Chondrocyte (in vitro differentiated cells): ENCODE measurements around the gene GNAI2. TPM values are rescaled to one million over a fixed set of nuclear protein-coding genes. Genes with fewer than 3 reads are reported as not detected.

Source experiments
- DNase-seq: peaks from one replicate; pipeline ENCODE4 v3.0.0; 2021; ENCODE audit warnings: mixed read lengths, low spot score
- H3K27ac Mint-ChIP-seq: one replicate; pipeline ENCODE4 v1.8.0; 2021; ENCODE audit warnings: mild to moderate bottlenecking, moderate library complexity, mixed read lengths; ENCODE audit not compliant: unreplicated experiment
- H3K27me3 Mint-ChIP-seq: 2 replicates; pipeline ENCODE4 v1.8.0; 2021; ENCODE audit warnings: low read depth, mixed read lengths
- H3K36me3 Mint-ChIP-seq: 2 replicates; pipeline ENCODE4 v1.8.0; 2021; ENCODE audit warnings: low read depth, mixed read lengths
- H3K4me1 Mint-ChIP-seq: 2 replicates; pipeline ENCODE4 v1.8.0; 2021; ENCODE audit warnings: low read depth, mild to moderate bottlenecking, mixed read lengths
- H3K4me3 Mint-ChIP-seq: one replicate; pipeline ENCODE4 v1.8.0; 2021; ENCODE audit warnings: mild to moderate bottlenecking, moderate library complexity, mixed read lengths; ENCODE audit not compliant: unreplicated experiment
- H3K9me3 Mint-ChIP-seq: 2 replicates; pipeline ENCODE4 v1.8.0; 2021; ENCODE audit warnings: low read depth, mixed read lengths
- total RNA-seq: library from RNA; stranded (reverse); gene quantifications from 3 replicates; pipeline ENCODE4 v1.2.1, GENCODE V29; 2021
- TF ChIP-seq, protein P1 (sequence below): fragments of 200-600 bp; sonication (generic); IDR thresholded peaks from 2 replicates; pipeline ENCODE4 v1.5.0; 2021; ENCODE audit warnings: antibody characterized with exemption, mild to moderate bottlenecking, moderate library complexity

Gene GNAI2
- total RNA-seq, 1 donor from 2014 or later, result 444 TPM

DNA sequence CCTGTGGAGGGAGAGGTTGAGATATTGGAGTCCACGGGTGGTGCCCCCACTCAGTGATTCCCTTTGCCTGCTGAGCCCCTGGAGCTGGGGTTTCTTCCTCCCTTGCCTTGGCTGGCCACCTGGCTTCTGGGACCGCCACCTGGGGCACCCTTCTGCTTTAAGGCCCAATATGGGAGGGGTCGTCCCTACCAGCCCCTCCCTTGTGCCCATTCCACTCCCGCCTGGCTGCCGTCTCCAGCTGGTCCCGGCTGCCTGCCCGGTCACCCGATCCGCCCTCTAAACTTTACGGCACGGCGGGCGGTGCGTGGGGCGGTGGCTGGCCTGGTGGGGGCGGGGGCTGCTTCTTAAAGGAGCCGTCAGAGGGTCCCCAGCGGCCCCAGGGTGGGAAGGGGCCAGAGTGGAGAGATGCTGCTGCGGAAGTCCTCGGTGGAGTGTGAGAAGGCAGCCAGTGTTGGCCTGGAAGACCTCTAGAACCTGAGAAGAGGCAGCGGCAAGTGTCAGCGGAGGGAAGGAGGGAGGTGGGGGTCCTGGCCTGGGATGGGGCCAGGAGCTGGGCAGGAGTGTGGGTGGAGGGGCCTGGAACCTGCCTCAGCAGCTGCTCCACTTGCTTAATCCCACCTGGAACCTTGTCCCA is 31.4 kb downstream of the GNAI2 start:
- no peaks in the 10 kb centered on the region for H3K36me3 Mint-ChIP-seq
- no peaks in the 10 kb centered on the region for H3K9me3 Mint-ChIP-seq
- H3K4me3 Mint-ChIP-seq, result peak overlapping the region; percentile 70
- peaks cover 73% of the 10 kb centered on the region for H3K4me1 Mint-ChIP-seq
- DNase-seq, result no peak
- H3K27ac Mint-ChIP-seq, result peak overlapping the region; percentile 77
- H3K27me3 Mint-ChIP-seq, result no peaks in the 10 kb centered on the region
- TF ChIP-seq, protein P1, sequence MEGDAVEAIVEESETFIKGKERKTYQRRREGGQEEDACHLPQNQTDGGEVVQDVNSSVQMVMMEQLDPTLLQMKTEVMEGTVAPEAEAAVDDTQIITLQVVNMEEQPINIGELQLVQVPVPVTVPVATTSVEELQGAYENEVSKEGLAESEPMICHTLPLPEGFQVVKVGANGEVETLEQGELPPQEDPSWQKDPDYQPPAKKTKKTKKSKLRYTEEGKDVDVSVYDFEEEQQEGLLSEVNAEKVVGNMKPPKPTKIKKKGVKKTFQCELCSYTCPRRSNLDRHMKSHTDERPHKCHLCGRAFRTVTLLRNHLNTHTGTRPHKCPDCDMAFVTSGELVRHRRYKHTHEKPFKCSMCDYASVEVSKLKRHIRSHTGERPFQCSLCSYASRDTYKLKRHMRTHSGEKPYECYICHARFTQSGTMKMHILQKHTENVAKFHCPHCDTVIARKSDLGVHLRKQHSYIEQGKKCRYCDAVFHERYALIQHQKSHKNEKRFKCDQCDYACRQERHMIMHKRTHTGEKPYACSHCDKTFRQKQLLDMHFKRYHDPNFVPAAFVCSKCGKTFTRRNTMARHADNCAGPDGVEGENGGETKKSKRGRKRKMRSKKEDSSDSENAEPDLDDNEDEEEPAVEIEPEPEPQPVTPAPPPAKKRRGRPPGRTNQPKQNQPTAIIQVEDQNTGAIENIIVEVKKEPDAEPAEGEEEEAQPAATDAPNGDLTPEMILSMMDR, result no peak

DNA sequence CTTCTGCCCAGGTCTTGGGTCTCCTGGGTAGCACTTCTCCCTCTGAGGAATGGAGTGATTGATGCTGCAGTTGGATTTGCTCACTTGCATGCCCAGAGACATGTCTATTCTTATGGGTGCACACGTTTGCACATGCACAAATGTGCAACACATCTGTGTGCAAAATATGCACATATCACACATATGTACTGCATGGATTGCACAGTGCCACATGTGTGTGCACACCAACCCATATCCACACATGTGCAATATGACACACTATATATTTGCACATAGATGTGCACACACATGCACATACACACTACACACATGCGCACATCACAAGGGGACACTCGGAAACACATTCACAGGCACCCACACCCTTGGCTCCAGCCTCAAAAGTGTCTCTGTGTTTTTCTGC is 32.3 kb downstream of the GNAI2 start:
- H3K27me3 Mint-ChIP-seq, result peaks cover 2% of the 10 kb centered on the region
- peaks cover 71% of the 10 kb centered on the region for H3K4me1 Mint-ChIP-seq
- no peaks in the 10 kb centered on the region for H3K9me3 Mint-ChIP-seq
- no peaks in the 10 kb centered on the region for H3K36me3 Mint-ChIP-seq
- TF ChIP-seq, protein P1, result no peak
- H3K4me3 Mint-ChIP-seq, result peak overlapping the region; percentile 70
- H3K27ac Mint-ChIP-seq, result peak overlapping the region; percentile 58
- no peak for DNase-seq

DNA sequence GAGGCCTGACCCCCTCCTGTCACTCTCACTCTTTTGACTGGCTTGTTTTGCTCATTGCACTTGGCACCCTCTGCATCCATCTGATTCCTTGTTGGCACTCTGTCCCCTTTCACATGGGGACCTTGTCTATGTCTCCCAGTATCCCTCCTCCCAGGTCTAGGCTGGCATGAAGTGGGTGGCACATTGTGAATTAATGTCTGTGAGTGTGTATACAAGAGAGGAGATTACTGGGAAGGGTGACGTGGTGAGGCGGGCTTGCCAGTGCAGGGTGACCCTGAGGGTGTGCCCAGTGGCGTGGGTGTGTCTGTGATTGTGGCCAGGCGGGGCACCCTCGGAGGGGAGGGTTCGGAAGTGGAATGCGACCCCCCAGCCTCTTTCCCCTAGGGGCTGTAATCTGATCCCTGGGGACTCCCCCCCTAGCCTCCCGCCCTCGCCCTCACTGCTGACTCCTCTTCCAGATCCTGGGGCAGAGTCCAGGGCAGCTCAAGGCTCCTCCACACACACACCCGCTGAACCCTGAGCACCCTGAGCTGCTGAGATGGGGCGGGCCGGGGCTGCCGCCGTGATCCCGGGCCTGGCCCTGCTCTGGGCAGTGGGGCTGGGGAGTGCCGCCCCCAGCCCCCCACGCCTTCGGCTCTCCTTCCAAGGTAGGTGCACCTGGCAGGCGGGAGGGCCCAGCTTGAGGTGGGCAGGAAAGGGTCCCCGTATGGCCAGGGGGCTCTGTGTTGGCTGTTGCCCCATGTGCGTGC is 32.9 kb downstream of the GNAI2 start, which contains the start of gene SEMA3B:
SEMA3B (plus strand) TSS at position 445 of the 749 bp plus-strand sequence; CDS start at position 539, 94 bp downstream.
- peak within 1 kb of the TSS; percentile 63 for H3K27ac Mint-ChIP-seq
- H3K4me3 Mint-ChIP-seq, result peak within 1 kb of the TSS; percentile 70
- H3K4me1 Mint-ChIP-seq, result peaks cover 65% of the 10 kb centered on the region
- H3K36me3 Mint-ChIP-seq, result no peaks in the 10 kb centered on the region
- H3K9me3 Mint-ChIP-seq, result no peaks in the 10 kb centered on the region
- TF ChIP-seq, protein P1, result no peak
- H3K27me3 Mint-ChIP-seq, result peaks cover 2% of the 10 kb centered on the region
- DNase-seq, result no peak

DNA sequence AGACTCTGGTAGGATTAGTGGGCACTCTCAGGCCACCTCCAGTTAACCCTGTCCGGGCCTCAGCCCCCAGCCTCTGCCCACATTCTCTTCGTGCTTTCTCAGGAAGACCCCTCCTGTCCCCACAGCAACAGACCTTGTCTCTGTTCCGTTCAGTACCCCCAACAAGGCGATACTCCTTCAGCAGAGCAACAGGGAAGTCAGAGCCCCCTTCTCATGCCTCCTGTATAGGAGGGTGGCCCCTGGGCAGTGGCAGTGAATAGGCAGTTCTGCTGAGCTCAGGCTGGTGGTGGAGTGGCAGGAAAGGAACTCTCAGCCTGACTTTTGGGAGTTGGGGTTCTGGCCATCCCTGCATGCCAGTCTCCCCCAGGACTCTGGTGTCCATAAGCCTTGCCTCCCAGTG is 33.5 kb downstream of the GNAI2 start:
- Mint-ChIP-seq H3K4me3 (no peak overlapping the region), H3K4me1 (peaks cover 63% of the 10 kb centered on the region), H3K27me3 (peaks cover 7% of the 10 kb centered on the region), H3K27ac (peak overlapping the region; percentile 12), H3K9me3 (no peaks in the 10 kb centered on the region), H3K36me3 (no peaks in the 10 kb centered on the region)
- TF ChIP-seq, protein P1, result no peak
- no peak for DNase-seq

DNA sequence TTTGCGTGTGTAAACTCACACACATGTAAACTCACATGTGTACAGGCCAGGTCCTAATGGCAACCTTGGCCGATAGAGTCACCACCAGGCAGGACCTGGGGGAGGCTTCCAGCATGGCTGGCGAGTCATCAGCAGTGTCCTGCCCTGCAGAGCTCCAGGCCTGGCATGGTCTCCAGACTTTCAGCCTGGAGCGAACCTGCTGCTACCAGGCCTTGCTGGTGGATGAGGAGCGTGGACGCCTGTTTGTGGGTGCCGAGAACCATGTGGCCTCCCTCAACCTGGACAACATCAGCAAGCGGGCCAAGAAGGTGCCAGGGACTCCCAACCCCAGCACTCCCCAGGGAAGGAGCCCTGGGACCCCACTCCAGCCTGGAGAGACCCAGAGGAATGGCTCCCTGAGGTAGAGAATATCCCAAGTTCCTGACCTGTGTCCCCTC is 34.0 kb downstream of the GNAI2 start:
- Mint-ChIP-seq H3K27ac (peak overlapping the region; percentile 63), H3K27me3 (peaks cover 9% of the 10 kb centered on the region), H3K36me3 (no peaks in the 10 kb centered on the region), H3K4me3 (no peak overlapping the region), H3K4me1 (peaks cover 58% of the 10 kb centered on the region), H3K9me3 (no peaks in the 10 kb centered on the region)
- TF ChIP-seq, protein P1, result no peak
- no peak for DNase-seq
